Cerebellar cortex (tissue), 1 donor: ENCODE data around the gene COA1.
"Not testable (repeated sequence)": the region's sequence is repeated elsewhere in the genome, so short reads cannot be mapped to it uniquely, and the experiment has no call there.

Experiments used
- DNase-seq: peaks from one replicate; pipeline ENCODE4 v3.0.0-alpha.2; 2015; ENCODE audit warnings: low spot score

COA1 gene

GRCh38 chr7:43729214-43729923 lies at the start of gene COA1:
Gene COA1 (minus strand): TSS chr7:43729523. CDS start chr7:43648614, 80,909 bp downstream.
- DNase-seq, result peak; percentile 94

GRCh38 chr7:43778293-43779044 lies 49.1 kb upstream of the COA1 start:
- DNase-seq, result not testable (repeated sequence)

GRCh38 chr7:43775255-43775654 lies 45.9 kb upstream of the COA1 start:
- not testable (repeated sequence) for DNase-seq

- not testable (repeated sequence) for DNase-seq
Measured at GRCh38 chr7:43773268-43773667, 43.9 kb upstream of the COA1 start.

- no peak for DNase-seq
Measured at GRCh38 chr7:43771573-43771972, 42.2 kb upstream of the COA1 start.

- DNase-seq, result no peak
Measured at GRCh38 chr7:43771128-43771527, 41.8 kb upstream of the COA1 start.

GRCh38 chr7:43769791-43770465 lies 40.6 kb upstream of the COA1 start:
- no peak for DNase-seq

GRCh38 chr7:43769281-43769680 lies 40.0 kb upstream of the COA1 start:
- DNase-seq, result no peak

- DNase-seq, result no peak
Measured at GRCh38 chr7:43768887-43769272, 39.6 kb upstream of the COA1 start.

- no peak for DNase-seq
Measured at GRCh38 chr7:43768201-43768886, 39.0 kb upstream of the COA1 start.

- no peak for DNase-seq
Measured at GRCh38 chr7:43767311-43767710, 38.0 kb upstream of the COA1 start.

- DNase-seq, result no peak
Measured at GRCh38 chr7:43766564-43766963, 37.2 kb upstream of the COA1 start.

- DNase-seq, result no peak
Measured at GRCh38 chr7:43764807-43765491, 35.6 kb upstream of the COA1 start.

- no peak for DNase-seq
Measured at GRCh38 chr7:43764039-43764761, 34.9 kb upstream of the COA1 start.

GRCh38 chr7:43763183-43763582 lies 33.9 kb upstream of the COA1 start:
- DNase-seq, result peak; percentile 52

GRCh38 chr7:43761938-43762692 lies 32.8 kb upstream of the COA1 start:
- no peak for DNase-seq

GRCh38 chr7:43761382-43761781 lies 32.1 kb upstream of the COA1 start:
- DNase-seq, result no peak

- DNase-seq, result no peak
Measured at GRCh38 chr7:43760861-43761260, 31.5 kb upstream of the COA1 start.

GRCh38 chr7:43758822-43759683 lies 29.7 kb upstream of the COA1 start:
- DNase-seq, result peak; percentile 29
